Measurements from ENCODE around the gene TBX6. TPM values are rescaled to one million over a fixed set of nuclear protein-coding genes. Genes with fewer than 3 reads are reported as not detected.
A peak's percentile ranks its signal among the peaks of the same experiment; 100 is the strongest.

Gene TBX6
- total RNA-seq, 4 donors from 2014 or later, result 0.36 to 0.56 TPM; not detected in 2

DNA sequence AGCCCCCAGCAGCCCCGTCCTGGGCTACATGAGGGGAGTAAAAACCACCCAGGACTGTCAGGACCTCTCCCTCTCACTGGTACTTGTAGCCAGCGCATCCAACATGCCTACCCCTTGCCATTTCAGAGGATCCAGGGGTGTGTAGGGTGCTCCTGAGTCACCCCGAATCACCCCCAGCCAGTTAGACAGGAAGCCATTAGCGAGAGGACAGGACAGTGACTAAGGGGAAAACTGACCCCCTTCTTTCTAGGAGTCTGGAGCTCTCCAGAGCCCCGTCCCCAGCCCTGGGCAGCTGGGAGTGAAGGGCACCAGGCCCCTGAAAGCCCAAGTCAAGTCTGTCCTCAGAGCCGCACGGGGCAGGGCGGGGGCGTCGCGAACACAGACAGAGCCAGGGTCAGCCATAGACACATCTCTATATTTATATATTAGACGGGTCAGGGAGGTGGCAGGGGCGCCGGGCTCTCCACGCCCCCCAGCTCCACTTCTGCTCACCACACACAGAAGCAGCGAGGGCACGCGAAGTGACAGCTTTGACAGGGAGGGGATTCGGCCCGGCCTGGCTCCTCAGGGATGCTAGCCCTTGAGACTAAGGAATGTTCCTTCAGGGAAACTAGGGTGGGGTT lies 22.1 kb upstream of the TBX6 start:
- ATAC-seq (ENCODE audit: low FRiP score), result no peak
- TF ChIP-seq, protein P1, sequence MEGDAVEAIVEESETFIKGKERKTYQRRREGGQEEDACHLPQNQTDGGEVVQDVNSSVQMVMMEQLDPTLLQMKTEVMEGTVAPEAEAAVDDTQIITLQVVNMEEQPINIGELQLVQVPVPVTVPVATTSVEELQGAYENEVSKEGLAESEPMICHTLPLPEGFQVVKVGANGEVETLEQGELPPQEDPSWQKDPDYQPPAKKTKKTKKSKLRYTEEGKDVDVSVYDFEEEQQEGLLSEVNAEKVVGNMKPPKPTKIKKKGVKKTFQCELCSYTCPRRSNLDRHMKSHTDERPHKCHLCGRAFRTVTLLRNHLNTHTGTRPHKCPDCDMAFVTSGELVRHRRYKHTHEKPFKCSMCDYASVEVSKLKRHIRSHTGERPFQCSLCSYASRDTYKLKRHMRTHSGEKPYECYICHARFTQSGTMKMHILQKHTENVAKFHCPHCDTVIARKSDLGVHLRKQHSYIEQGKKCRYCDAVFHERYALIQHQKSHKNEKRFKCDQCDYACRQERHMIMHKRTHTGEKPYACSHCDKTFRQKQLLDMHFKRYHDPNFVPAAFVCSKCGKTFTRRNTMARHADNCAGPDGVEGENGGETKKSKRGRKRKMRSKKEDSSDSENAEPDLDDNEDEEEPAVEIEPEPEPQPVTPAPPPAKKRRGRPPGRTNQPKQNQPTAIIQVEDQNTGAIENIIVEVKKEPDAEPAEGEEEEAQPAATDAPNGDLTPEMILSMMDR (IDR thresholded peaks at IDR 0.05), result no peak
- no peak for DNase-seq (ENCODE audit: low spot score)

DNA sequence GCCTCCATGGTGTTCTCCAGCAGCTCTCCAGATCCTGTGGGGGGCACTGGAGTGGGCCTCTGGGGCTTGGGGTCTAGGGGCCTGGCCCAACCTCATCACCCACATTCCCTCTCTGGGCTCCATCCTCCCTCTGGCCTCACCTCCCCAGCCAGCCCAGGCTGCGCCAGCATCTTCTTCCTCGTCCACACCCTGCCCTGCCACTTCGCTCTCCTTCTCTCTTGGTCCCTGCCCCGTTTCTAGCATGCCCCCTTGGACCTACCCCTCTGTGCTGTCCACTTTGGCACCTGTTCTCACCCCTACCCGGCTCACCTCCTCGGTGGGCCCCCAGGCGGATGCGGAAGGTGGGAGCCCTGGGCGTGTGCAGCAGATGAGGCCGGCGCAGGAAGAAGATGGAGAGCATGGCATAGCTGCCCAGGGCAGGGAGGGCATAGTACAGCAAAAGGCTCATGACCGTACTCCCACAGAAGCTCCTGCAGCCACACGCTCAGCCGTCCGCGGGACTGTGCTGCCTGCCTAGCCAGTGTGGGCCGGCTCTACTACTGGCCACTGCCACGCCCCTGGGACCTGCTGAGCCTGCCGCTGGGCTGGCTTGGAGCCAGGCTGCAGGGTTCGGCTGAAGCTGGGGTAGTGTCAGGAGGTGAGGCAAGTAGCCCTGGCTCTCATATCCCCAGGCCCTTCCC lies 21.4 kb upstream of the TBX6 start, which contains the start of gene GDPD3:
Gene GDPD3, minus strand, starts transcription at position 507 of the 680 bp plus-strand sequence. Its CDS starts 59 bp downstream, at position 448.
- ATAC-seq (ENCODE audit: low FRiP score) (no peak), DNase-seq (ENCODE audit: low spot score) (no peak)
- TF ChIP-seq, protein P1 (IDR thresholded peaks at IDR 0.05), result no peak

DNA sequence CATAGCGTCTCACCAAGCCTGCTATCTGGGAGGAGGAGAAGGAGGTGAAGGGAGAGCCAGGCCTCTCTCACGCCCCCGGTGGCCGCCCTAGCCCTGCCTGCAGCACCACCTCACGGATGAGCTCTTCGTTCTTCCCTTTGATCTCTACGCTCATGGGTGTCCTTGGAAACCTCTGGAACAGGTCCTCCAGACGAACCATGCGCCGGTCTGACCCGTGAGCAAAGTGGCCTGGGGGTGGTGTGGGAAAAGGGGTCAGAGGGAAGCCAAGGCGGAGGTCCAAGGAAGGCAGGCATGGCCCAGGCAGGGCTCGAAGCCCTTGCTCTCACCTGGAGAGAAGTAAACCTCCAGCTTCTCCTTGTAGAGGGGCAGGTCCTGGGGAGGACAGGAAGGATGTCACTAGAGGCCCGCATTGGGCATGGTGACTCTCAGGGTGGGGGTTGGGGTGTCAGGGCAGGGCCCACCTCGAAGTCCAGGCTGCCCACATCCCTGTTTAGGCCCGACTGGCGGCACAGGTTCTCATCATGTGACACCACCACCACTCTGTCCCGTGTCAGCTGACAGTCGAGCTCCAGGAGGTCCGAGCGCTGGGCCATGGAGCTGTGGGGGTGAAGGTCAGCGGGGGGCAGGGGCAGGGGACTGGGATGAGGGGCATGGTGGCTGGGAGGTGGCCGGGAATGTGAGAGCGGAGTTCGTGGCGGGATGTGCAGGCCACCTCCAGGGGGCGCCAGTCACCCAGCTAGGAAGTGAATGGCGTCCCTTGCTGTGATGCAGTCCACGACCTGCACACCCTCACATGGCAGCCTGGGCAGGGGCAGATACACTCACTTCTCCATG lies 20.7 kb upstream of the TBX6 start:
- ATAC-seq (ENCODE audit: low FRiP score) (peak; percentile 39), DNase-seq (ENCODE audit: low spot score) (no peak)
- TF ChIP-seq, protein P1 (IDR thresholded peaks at IDR 0.05), result no peak

DNA sequence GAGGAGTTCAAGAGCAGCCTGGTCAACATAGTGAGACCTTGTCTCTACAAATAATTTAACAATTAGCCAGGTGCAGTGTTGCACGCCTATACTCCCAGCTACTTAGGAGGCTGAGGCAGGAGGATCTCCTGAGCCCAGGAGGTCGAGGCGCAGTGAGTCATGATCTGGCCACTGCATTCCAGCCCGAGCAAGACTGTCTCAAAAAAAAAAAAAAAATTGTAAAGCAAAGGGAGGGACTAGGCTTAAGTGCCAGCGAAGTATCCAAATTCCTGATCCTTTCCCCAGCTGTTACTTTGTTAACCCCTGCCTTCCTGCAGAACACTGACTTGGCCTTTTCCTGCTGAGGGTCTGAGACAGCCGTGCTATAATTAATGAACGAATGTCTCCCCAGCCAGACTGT lies 18.9 kb upstream of the TBX6 start:
- TF ChIP-seq, protein P1 (IDR thresholded peaks at IDR 0.05), result no peak
- no peak for ATAC-seq (ENCODE audit: low FRiP score)
- no peak for DNase-seq (ENCODE audit: low spot score)

DNA sequence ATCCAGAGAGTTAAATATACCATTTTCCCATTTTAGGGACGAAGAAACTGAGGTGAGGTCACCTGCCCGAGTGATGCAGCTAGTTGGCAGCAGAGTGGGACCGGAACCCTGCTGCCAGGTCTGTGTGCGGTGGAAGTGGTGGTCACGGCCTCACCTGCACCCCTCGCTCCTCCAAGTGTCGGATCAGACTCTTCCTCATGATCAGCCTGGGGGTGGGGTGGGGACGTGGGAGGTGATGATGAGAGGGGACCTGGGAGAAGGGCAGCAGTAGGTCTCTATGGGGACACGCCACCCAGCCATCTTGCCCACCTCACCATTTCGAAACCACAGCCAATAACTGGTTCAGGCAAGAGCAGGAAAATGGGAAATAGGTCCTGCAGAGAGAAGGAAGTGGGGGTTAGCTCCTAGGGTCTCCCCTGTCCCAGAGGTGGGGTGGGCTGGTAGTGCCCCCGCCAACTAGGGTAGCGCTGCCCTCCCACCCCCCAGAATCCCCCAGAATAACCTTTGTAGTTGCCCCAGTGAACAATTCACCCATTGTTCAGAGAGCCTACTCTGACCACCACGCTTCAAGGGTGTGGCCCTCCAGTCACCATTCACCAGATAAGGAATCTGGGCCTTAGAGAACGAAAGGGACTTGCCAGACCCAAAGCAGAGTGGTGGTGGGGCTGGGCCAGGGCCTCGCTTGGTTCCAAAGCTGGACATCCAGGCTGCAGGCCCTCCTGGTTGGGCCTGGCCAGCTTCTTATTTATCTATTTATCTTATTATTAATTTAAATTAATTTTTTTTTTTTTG lies 16.5 kb upstream of the TBX6 start:
- ATAC-seq (ENCODE audit: low FRiP score), result no peak
- TF ChIP-seq, protein P1 (IDR thresholded peaks at IDR 0.05), result no peak
- no peak for DNase-seq (ENCODE audit: low spot score)

DNA sequence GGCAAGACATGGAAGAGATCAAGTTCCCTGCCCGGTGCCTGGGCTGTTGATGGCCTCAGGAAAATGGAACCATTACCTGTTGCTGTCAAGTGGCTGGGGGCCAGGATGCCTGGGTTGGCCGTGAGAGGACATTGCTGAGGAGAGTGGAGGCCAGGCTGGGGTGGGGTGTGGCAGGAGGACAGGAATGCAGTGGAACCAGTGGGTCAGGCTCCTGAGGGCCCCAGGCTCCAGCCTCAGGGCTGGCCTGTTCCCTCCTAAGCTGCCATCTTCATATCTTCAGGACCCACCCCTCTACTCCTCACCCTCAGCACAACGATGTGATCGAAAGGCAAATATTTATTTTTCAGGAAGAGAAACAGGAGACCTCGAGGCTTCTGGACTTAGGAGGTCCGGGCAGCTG lies 12.8 kb upstream of the TBX6 start:
- TF ChIP-seq, protein P1 (IDR thresholded peaks at IDR 0.05), result no peak
- DNase-seq (ENCODE audit: low spot score), result no peak
- ATAC-seq (ENCODE audit: low FRiP score), result no peak
